T-helper 1 cell treated with Interleukin-12 subunit alpha and Interleukin-12 subunit beta and Interleukin-4 antibody, amounts not matched to agents 30 μg/mL and 1 μg/mL, for 36 hours (primary cell): ENCODE data around the gene MS4A13.
"Not testable (repeated sequence)": the region's sequence is repeated elsewhere in the genome, so short reads cannot be mapped to it uniquely, and the experiment has no call there.

ENCODE experiments used
- H3K27ac Mint-ChIP-seq: one replicate; pipeline ENCODE4 v1.8.0; 2021; ENCODE audit warnings: mild to moderate bottlenecking, mixed read lengths
- H3K27me3 Mint-ChIP-seq: one replicate; pipeline ENCODE4 v1.8.0; 2021; ENCODE audit warnings: low read depth, mixed read lengths
- H3K36me3 Mint-ChIP-seq: one replicate; pipeline ENCODE4 v1.8.0; 2021; ENCODE audit warnings: low read depth, mixed read lengths
- H3K4me1 Mint-ChIP-seq: one replicate; pipeline ENCODE4 v1.8.0; 2021; ENCODE audit warnings: low read depth, mixed read lengths
- H3K4me3 Mint-ChIP-seq: one replicate; pipeline ENCODE4 v1.8.0; 2021; ENCODE audit warnings: mild to moderate bottlenecking, moderate library complexity, mixed read lengths
- H3K9me3 Mint-ChIP-seq: one replicate; pipeline ENCODE4 v1.8.0; 2021; ENCODE audit warnings: mixed read lengths

MS4A13 gene

GRCh38 chr11:60510209-60510608 lies 5.0 kb upstream of the MS4A13 start:
- H3K27ac Mint-ChIP-seq, H3K9me3 Mint-ChIP-seq, H3K36me3 Mint-ChIP-seq, H3K4me3 Mint-ChIP-seq, H3K4me1 Mint-ChIP-seq: not testable (repeated sequence)
- peaks cover 11% of the 10 kb centered on the region for H3K27me3 Mint-ChIP-seq

- Mint-ChIP-seq H3K27ac (no peak overlapping the region), H3K9me3 (no peaks in the 10 kb centered on the region), H3K36me3 (no peaks in the 10 kb centered on the region), H3K27me3 (peaks cover 6% of the 10 kb centered on the region), H3K4me1 (no peaks in the 10 kb centered on the region), H3K4me3 (no peak overlapping the region)
These were observed 3.8 kb upstream of the MS4A13 start for GRCh38 chr11:60511393-60511792.

GRCh38 chr11:60512651-60513225 lies 2.5 kb upstream of the MS4A13 start:
- H3K4me3 Mint-ChIP-seq: no peak overlapping the region
- no peak overlapping the region for H3K27ac Mint-ChIP-seq
- no peaks in the 10 kb centered on the region for H3K4me1 Mint-ChIP-seq
- H3K36me3 Mint-ChIP-seq: no peaks in the 10 kb centered on the region
- H3K9me3 Mint-ChIP-seq: no peaks in the 10 kb centered on the region
- H3K27me3 Mint-ChIP-seq: peaks cover 3% of the 10 kb centered on the region

- no peak overlapping the region for H3K27ac Mint-ChIP-seq
- no peak overlapping the region for H3K4me3 Mint-ChIP-seq
- H3K36me3 Mint-ChIP-seq: no peaks in the 10 kb centered on the region
- no peaks in the 10 kb centered on the region for H3K4me1 Mint-ChIP-seq
- H3K27me3 Mint-ChIP-seq: peaks cover 4% of the 10 kb centered on the region
- no peaks in the 10 kb centered on the region for H3K9me3 Mint-ChIP-seq
These were observed 1.4 kb upstream of the MS4A13 start for GRCh38 chr11:60513496-60514460.

- Mint-ChIP-seq H3K9me3 (peaks cover 4% of the 10 kb centered on the region), H3K27ac (no peak overlapping the region), H3K4me3 (no peak overlapping the region), H3K36me3 (no peaks in the 10 kb centered on the region), H3K27me3 (peaks cover 5% of the 10 kb centered on the region), H3K4me1 (no peaks in the 10 kb centered on the region)
These were observed 13.3 kb downstream of the MS4A13 start for GRCh38 chr11:60528465-60528864.

- no peak overlapping the region for H3K4me3 Mint-ChIP-seq
- H3K27me3 Mint-ChIP-seq: peaks cover 5% of the 10 kb centered on the region
- H3K9me3 Mint-ChIP-seq: peaks cover 4% of the 10 kb centered on the region
- no peaks in the 10 kb centered on the region for H3K36me3 Mint-ChIP-seq
- no peak overlapping the region for H3K27ac Mint-ChIP-seq
- no peaks in the 10 kb centered on the region for H3K4me1 Mint-ChIP-seq
These were observed 13.7 kb downstream of the MS4A13 start for GRCh38 chr11:60528934-60529333.

- no peak overlapping the region for H3K4me3 Mint-ChIP-seq
- H3K27me3 Mint-ChIP-seq: peaks cover 5% of the 10 kb centered on the region
- no peak overlapping the region for H3K27ac Mint-ChIP-seq
- H3K4me1 Mint-ChIP-seq: no peaks in the 10 kb centered on the region
- peaks cover 4% of the 10 kb centered on the region for H3K9me3 Mint-ChIP-seq
- H3K36me3 Mint-ChIP-seq: no peaks in the 10 kb centered on the region
These were observed 15.4 kb downstream of the MS4A13 start for GRCh38 chr11:60530454-60531100.

- H3K9me3 Mint-ChIP-seq, H3K27ac Mint-ChIP-seq, H3K4me3 Mint-ChIP-seq, H3K36me3 Mint-ChIP-seq, H3K4me1 Mint-ChIP-seq, H3K27me3 Mint-ChIP-seq: not testable (repeated sequence)
These were observed 17.2 kb downstream of the MS4A13 start for GRCh38 chr11:60532383-60532782.

GRCh38 chr11:60538627-60539026 lies 23.4 kb downstream of the MS4A13 start:
- H3K27ac Mint-ChIP-seq, H3K36me3 Mint-ChIP-seq, H3K27me3 Mint-ChIP-seq, H3K4me1 Mint-ChIP-seq, H3K4me3 Mint-ChIP-seq, H3K9me3 Mint-ChIP-seq: not testable (repeated sequence)

GRCh38 chr11:60544077-60544476 lies 28.9 kb downstream of the MS4A13 start:
- Mint-ChIP-seq H3K27ac (no peak overlapping the region), H3K27me3 (no peaks in the 10 kb centered on the region), H3K36me3 (no peaks in the 10 kb centered on the region), H3K4me3 (no peak overlapping the region), H3K4me1 (no peaks in the 10 kb centered on the region), H3K9me3 (no peaks in the 10 kb centered on the region)

GRCh38 chr11:60561254-60561653 lies 46.1 kb downstream of the MS4A13 start:
- Mint-ChIP-seq H3K27ac (no peak overlapping the region), H3K4me3 (no peak overlapping the region), H3K27me3 (no peaks in the 10 kb centered on the region), H3K4me1 (no peaks in the 10 kb centered on the region), H3K36me3 (peaks cover 5% of the 10 kb centered on the region), H3K9me3 (peaks cover 48% of the 10 kb centered on the region)

GRCh38 chr11:60563553-60564235 lies 48.5 kb downstream of the MS4A13 start:
- H3K27ac Mint-ChIP-seq: no peak overlapping the region
- H3K27me3 Mint-ChIP-seq: no peaks in the 10 kb centered on the region
- no peak overlapping the region for H3K4me3 Mint-ChIP-seq
- H3K9me3 Mint-ChIP-seq: peaks cover 39% of the 10 kb centered on the region
- peaks cover 5% of the 10 kb centered on the region for H3K36me3 Mint-ChIP-seq
- H3K4me1 Mint-ChIP-seq: no peaks in the 10 kb centered on the region

- Mint-ChIP-seq H3K27me3 (peaks cover 3% of the 10 kb centered on the region), H3K27ac (no peak overlapping the region), H3K36me3 (peaks cover 5% of the 10 kb centered on the region), H3K9me3 (peaks cover 21% of the 10 kb centered on the region), H3K4me3 (no peak overlapping the region), H3K4me1 (no peaks in the 10 kb centered on the region)
These were observed 51.6 kb downstream of the MS4A13 start for GRCh38 chr11:60566776-60567175.

- no peak overlapping the region for H3K27ac Mint-ChIP-seq
These were observed 55.8 kb downstream of the MS4A13 start for GRCh38 chr11:60570970-60571369.

More at GRCh38 chr11:60570970-60571369, 55.8 kb downstream of the MS4A13 start:
- Mint-ChIP-seq H3K27me3 (peaks cover 3% of the 10 kb centered on the region), H3K9me3 (no peaks in the 10 kb centered on the region), H3K4me1 (no peaks in the 10 kb centered on the region), H3K4me3 (no peak overlapping the region), H3K36me3 (no peaks in the 10 kb centered on the region)
